PFSK-1 (cell line): ENCODE measurements around the gene PAQR5.

Experiments
- POLR2AphosphoS5 ChIP-seq: IDR thresholded peaks from 2 replicates; pipeline ENCODE4 v1.6.1; 2012; ENCODE audit warnings: low read depth, mild to moderate bottlenecking, control low read depth, low read length, moderate library complexity
- REST ChIP-seq, 2 experiments: IDR thresholded peaks; 2 replicates each; pipeline versions ENCODE4 v1.6.1 to v1.8.0; 2011 to 2012; ENCODE audit warnings: low read depth in 2 of 2, low read length in 2 of 2, control low read depth in 1 of 2, inconsistent platforms in 1 of 2, mild to moderate bottlenecking in 1 of 2, moderate library complexity in 1 of 2; ENCODE audit not compliant: insufficient read depth in 1 of 2
- SIN3A ChIP-seq: IDR thresholded peaks from 2 replicates; pipeline ENCODE4 v1.6.1; 2012; ENCODE audit warnings: mild to moderate bottlenecking, low read length, moderate library complexity, borderline replicate concordance; ENCODE audit not compliant: insufficient read depth

- no peak for TF ChIP-seq POLR2AphosphoS5
- no peak for TF ChIP-seq REST (IDR thresholded peaks at IDR 0.05; ENCODE audit: insufficient read depth in 1 of 2, low read depth in 2 of 2, low read length in 2 of 2)
- no peak for TF ChIP-seq SIN3A
Measured at GRCh38 chr15:69313432-69314000, 14.8 kb downstream of the PAQR5 start.
